Umbilical cord (tissue), 2 donors: ENCODE measurements around the gene RUVBL1. TPM values are rescaled to one million over a fixed set of nuclear protein-coding genes. Genes with fewer than 3 reads are reported as not detected.
A peak's percentile ranks its signal among the peaks of the same experiment; 100 is the strongest.

Source experiments
- DNase-seq: peaks from one replicate; pipeline ENCODE4 v3.0.0-alpha.2; 2015; ENCODE audit warnings: low spot score
- total RNA-seq: library from RNA; depleted of rRNA; stranded (reverse); fragments of >200 nt; gene quantifications from one replicate; pipeline ENCODE4 v1.2.3, GENCODE V29; 2014; ENCODE audit warnings: low replicate concordance; ENCODE audit not compliant: insufficient read depth

Gene RUVBL1
- total RNA-seq, 1 donor from 2014 or later, result 29.4 TPM

DNA sequence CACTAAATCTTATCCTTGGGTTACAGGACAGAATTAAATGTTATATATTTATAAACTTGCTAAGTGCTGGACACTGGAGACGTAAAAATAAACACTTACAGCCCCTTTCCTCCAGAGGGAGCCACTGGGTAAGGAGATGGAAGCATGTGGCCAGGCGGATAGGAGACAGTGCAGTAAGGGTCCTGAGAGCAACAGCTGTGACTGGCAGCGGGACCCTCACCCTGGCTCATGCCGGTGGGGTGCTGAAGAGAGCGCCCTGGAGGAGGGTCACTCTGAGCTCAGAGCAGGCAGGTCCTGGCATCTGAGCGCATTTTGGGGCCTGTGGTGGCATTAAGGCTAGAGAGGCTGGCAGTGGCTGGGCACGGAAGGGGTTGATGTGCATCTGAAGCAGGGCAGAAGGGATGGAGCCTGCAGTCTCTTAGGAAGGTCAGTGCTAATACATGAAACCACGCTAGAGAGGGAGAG, 55.4 kb downstream of the RUVBL1 start:
- no peak for DNase-seq

DNA sequence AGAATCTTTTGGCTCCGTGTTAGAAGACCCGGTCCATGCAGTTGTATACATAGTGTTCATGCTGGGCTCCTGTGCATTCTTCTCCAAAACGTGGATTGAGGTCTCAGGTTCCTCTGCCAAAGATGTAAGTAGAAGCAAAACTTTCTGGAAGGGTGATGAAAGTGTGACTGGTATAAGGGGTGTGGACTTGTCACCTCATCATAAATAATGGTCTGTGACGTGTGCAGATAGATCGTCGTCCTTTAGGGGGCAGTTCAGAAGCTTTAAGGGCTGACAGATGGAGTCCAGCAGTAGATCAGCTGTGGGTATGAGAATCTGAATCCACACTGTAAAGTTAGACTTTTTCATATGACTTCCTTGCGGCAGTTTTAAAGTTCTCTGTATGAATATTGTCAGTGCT, 56.1 kb downstream of the RUVBL1 start:
- no peak for DNase-seq

DNA sequence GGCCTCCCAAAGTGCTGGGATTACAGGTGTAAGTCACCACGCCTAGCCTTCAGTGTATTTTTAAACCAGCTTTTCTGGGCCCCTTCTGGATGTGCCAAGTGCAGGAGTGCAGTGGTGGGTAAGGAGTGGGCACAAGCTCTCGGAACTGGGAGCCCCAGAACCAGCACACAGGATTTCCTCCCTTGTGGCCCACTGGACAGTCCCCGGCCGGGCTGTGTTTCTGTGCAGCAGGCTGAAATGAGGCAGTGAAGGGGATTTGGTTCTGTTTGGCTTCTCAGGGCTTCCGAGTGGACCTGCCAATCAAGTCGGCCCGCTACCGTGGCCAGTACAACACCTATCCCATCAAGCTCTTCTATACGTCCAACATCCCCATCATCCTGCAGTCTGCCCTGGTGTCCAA, 56.9 kb downstream of the RUVBL1 start:
- DNase-seq, result no peak

DNA sequence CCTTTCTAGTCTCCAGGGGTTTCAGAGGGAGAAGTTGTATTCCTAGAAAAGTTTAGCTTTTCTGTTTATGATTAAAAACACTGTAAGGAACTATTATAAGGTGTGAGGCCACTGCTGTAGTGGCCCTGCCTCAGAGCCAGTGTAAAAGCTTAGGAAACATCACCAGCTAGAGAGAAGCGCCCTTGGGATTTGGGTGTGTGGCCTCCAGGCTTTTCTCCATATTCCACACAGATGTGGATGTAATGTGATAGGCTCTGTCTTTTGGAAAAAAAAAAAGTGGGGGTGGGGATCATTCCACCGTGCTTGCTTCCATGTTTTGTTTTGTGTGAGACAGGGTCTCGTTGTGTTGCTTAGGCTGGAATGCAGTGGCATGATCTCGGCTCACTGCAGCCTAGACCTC, 57.5 kb downstream of the RUVBL1 start:
- no peak for DNase-seq

DNA sequence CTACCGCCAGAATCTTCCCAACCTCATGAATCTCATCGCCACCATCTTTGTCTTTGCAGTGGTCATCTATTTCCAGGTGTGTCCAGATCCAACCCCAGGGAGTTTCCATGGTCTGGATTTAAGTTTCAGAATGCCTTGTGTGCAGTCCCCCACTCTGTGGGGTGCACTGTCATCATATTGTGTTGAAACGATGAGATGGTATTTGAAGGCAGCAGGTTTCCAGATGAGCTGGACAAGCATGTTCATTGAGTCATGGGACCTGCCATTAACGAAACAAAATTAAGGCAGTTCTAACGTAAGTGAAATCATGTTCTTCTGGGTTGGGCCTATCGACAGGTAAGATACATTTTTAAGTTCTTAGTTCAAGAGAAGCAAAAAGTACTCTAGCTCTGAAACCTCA, 58.6 kb downstream of the RUVBL1 start:
- no peak for DNase-seq

DNA sequence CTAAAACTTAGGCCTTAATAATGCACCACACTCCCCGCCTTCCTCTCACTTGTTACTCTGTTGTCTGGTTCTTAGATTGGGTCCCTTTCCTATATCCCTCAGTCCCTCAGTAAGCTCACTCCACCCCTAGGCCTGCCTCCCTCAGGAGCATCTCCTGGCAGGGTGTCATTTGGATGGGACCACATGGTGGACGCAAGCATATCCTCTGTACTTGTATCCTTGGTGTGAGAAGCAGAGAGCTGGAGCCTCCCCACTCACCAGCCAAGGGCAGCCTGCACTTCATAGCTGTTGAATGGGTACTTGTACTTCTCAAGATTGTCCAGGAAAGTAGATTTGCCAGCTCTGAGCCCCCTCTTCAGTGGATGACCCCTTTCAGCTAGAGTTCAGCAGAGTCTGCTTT, 59.7 kb downstream of the RUVBL1 start:
- DNase-seq, result no peak

DNA sequence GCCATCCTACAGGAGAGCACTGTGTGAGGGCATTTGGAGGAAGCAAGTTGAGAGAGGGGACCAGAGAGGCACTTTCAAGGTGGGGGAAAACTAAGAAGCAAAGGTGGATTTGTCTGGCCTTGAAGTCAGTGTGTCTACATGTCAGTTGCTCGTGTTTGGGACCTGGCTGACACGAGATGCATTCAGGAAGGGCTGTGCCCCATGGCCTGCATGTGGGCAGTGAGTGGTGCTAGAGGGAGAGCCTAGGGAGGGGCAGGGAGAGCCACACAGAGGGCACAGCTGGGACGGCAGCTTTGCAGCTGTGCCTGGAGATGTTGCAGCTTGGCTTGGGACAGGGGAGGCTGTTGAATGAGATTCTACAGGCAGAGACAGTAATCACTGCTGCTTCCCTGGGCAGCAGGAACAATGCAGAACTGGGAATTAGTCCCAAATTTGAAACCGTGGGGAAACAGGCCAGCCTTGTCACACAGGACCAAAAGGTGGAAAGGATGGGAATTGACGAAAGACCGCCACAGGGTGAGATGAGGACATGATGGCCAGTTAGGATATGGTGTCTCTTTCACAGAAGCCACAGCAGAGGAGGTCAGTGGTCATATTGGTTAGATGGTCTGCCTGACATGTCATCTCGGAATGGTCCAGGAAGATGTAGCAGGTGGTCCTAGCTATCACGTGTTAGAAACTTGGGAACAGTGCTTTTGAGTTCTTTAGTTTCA, 61.4 kb downstream of the RUVBL1 start:
- no peak for DNase-seq

DNA sequence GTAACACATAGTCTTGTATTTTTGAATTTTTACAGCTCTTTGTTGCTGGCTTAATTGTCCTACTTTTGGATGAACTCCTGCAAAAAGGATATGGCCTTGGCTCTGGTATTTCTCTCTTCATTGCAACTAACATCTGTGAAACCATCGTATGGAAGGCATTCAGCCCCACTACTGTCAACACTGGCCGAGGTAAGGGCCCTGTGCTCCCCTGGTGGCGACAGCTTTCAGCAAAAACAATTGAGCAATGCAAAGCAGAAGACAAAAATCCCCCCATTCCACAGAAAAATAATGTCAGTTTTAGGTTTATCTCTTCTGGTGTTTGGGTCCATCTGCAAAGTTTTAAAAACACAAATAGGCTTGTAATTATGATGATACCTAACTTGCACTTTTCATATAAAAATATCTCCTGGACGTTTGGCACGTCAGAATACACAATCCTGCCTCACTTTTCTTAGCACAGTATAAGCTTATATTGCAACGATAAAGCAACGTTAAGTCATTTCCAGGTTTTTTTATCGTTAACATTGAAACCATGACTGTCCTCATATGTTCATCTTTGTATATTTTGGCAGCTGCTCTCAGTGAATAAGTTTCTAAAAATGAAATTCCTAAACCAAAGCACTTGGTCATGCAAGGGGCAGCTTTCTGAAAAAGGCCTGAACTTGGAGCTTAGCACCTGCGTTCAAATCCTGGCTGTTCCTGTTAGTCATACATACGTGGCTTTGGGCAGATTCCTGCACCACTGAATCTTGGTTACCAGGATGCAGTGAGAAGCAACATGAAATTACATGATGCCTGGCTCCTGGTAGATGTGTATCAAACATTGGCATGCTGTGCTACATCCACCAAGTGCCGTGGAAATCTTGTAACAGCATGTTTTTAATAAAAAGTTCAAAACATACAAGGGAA, 62.9 kb downstream of the RUVBL1 start:
- no peak for DNase-seq

DNA sequence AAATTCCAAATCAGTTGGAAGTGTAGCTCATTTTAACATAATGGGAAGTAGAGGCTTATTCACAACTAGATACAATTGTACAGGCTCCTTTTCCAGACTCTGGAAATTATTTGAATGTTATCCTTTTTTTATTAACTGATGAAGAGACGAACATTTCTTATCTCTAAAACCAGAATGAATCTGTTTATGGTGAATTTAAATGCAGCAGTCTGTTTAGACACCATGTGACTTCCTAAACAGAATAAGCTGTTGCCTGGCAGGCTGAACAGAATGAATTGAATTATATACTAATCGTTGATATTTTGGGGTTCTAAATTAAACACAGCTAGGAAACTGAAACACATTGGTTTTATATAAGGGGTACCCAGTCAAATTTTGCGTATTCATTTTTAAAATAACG, 67.4 kb downstream of the RUVBL1 start:
- DNase-seq, result no peak

DNA sequence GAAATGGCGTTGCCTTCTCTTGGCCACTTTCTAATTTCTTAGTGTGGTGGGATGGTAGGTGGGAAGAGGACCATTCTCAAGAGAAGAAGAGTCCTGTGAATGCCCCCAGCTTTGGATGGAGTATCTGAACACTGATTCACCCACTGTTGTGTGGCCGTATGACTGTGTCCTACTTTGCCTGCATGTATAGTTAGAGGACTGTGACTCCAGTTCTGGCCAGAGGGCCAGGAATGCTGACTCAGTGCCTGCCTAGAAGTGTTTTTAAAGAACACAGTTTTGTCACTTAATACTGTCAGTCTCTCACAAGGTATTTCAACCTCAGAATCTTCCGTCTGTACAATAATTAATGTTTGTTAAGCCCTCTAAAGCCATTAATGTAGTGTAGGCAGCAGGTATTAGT, 69.2 kb downstream of the RUVBL1 start:
- DNase-seq, result no peak

DNA sequence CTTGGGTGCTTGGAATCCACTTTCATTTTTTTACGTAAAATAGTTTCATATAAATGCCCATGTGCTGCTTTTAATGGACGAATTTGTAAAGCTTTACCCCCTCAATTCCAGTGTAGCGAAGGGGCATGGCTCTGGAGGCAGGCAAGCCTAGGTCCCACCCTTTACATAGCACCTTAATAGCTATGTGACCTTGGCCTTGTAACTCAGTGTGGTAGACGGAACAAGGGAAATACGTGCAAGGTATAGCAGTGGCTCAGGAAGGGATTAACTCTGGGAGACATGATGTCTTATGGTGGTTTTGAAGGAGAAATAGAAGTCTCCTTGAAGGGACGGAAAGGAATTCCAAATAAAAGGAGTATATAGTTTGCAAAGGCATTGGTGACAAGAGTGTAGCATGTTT, 70.0 kb downstream of the RUVBL1 start:
- DNase-seq, result no peak

DNA sequence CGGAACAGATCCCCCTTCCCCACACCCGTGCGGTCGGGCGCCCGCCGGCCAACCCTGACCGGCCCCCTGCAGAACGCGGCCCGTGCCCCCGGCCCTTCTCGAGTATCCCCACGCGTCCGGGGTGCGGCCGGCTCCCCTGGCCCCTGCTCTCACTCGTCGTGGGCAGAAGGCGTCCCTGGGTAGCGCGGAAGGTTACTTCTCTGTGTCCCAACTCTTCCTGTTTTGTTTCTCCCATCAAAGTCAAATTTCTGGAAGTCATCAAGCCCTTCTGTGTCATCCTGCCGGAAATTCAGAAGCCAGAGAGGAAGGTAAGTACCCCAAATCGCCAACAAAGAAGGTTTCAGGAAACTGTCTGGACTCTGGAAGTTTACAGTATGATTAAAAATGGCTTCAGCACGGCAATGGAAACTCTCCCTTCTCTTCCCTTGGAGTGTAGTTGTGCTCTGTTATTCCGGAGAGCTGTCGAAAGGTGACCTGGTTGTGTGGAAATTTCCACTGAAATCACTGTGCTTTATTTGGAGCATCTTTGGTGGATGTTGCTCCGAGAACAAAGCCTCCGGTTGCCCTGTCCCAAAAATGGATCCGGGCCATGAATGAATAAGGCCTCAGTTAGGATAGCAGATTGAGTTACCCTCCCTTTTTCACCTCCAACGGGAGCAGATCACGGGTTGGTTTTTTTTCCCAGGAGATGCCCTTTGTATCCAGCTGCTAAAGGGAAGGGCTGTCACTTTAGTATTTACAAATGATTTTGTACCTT, 70.8 kb downstream of the RUVBL1 start:
- DNase-seq, result peak; percentile 28

DNA sequence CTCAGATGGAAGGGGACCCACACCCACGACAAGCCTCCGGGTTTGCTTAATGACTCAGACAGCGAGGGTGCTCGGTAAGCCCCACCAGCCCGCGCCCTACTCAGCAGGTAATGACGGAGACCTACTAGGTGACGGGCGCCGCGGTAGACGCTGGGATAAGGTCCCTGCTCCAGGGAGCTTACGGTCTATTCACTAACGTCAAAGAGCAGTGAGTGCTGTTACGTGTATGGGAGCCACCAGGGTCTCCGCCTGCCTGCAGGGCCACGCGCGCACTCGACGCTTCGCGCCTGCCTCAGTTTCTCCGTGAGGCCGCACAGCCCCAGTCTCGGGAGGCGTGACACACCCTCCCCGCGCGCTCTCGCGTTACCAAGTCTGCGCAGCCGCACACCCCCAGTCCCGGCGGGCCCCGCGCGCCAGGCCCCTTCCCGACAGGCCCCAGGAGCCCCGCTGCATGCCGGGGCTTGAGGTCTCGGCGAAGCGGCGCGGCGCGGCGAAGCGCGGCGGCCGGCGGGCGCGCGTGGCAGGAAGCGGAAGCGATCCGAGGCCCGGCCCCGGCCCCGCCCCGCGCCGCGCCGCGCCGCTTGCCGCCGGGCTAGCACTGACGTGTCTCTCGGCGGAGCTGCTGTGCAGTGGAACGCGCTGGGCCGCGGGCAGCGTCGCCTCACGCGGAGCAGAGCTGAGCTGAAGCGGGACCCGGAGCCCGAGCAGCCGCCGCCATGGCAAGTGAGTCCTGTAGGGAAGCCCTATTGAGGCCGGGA, 71.6 kb downstream of the RUVBL1 start, which contains the start of gene SEC61A1:
TSS of gene SEC61A1 (plus strand) at position 601 of the 758 bp plus-strand sequence. CDS start at position 717, 116 bp downstream.
- peak; percentile 97 for DNase-seq

DNA sequence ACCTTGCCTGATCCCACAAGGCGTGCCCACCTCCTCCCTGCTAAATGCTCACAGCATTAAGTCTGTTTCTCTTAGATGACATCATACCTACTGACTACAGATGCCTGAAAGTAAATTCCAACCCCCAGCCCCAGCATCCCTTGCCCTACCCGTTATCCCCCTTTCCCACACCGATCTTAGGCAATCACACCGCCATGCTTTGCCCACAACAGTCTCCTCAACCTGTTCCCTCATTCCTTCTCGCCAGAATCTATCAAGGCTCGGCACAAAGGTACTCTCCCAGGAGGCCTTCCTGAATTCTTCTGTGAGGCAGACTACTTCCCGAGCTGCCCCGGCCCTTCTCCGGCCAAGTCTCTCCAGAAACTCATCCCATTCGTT, 72.2 kb downstream of the RUVBL1 start:
- DNase-seq, result peak; percentile 44

DNA sequence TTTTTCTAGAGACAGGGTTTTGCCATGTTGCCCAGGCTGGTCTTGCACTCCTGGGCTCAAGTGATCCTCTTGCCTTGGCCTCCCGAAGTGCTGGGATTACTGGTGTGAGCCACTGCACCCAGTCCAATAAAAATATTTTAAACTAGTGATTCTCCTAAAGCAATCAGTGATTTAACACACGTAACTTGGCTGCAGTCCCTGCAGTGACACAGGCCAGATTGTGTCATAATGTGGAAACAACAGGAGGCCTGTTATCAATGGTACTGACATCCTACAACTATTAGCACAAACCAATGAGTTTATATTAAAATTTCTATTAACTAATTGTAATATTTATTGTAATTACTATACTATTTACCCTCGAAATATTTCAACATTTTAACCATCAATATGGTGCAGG, 73.0 kb downstream of the RUVBL1 start:
- no peak for DNase-seq

DNA sequence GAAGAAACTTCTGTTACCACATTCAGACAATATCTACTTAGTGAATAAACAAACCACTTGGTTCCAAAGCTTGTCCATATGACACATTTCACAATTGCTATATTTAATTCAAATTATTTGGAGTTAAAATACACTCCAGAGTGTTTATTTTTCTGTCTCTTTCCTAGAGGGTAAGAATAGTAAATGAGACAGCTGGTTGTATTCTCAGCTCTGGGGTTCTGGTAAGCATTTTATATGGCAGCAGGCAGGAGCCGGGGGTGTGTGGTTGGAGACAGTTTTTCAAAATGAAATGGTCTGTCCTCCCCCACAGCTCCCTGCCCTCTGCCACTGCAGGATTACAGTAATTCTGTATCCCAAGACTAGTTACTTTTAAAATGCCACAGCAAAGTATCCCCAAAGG, 82.3 kb downstream of the RUVBL1 start:
- DNase-seq, result no peak

DNA sequence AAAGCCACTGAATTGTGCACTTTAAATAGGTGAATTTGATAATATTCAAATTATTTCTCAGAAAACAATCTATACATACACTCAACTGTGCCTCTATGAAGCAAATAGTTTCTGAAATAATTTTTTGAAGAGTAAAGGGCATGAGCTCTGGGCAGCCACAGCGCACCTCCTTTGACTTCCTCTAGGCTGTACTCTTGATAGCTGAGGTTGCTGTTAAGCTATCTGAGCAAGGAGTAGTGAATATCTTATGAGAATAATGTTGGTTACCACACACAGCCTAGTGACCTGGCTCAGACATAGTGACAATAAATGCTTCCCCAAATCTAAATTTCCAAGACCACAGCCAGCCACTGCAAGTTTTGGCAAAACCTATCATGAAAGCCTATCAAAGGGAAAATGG, 83.0 kb downstream of the RUVBL1 start:
- DNase-seq, result no peak

DNA sequence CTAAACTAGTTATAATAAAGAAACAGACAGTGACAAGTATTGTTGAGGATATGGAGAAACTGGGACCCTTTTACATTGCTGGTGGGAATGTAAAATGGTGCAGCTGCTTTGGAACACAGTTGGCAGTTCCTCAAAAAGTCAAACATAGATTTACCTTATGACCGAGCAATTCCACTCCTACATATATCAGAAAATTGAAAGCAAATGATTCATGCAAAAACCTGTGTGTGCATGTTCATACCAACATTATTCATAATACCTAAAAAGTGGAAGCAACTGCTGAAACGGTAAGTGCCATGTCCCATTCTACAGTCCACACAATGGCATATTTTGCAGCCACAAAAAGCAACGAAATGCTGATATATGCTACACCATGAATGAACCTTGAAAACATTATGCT, 83.6 kb downstream of the RUVBL1 start:
- DNase-seq, result no peak

DNA sequence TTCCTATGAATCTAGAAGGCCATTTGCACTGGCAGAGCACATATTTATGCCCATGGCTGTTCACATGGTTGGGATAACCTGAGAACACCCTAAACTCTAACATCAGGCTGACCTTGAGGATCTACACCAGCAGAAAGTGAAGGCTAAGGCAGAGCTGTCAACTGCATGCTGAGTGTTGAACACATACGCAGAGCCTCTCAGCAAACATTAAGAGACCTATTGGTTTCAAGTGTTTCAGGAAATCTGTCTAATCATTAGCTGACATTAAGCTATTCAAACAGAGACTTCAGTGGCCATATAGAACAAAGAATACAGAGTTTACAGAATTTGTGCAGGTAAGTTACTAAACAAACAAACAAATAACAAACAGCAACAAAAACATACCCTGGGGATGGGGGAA, 87.5 kb downstream of the RUVBL1 start:
- no peak for DNase-seq

DNA sequence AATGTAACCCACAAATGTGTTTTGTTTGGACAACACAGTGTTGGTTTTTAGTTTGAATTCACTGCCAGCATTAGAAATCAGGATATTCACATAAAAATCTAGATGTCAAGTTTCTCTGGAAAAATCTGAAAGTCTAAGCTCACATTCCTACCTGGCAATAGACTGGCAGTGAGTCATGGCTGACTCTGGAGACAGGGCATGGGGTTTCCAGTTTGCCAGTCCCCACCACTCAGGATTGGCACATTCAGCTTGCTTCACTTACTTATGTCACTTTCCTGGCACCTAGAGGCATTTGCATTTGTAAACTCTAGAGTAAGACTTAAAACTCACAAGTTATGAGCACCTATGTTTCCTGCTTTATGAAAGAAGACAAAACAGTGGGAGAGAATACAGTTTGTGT, 90.5 kb downstream of the RUVBL1 start:
- DNase-seq, result no peak
